T-helper 17 cell (primary cell): ENCODE data around the gene CRYBA2. TPM values are rescaled to one million over a fixed set of nuclear protein-coding genes. Genes with fewer than 3 reads are reported as not detected.

Experiments used
- ATAC-seq: fragments of 150-1000 bp; cut with Tn5 transposase; 2 replicates; pipeline ENCODE4 v1.10.0; 2021; ENCODE audit warnings: mild to moderate bottlenecking, moderate library complexity
- DNase-seq, 3 donors: peaks; one replicate each; pipeline versions ENCODE4 v3.0.0 to v3.0.0-alpha.2; 2020 to 2021
- H3K9me3 ChIP-seq: one replicate; pipeline ENCODE4 v1.7.0; 2013; ENCODE audit warnings: low read length, mild to moderate bottlenecking; ENCODE audit not compliant: control insufficient read depth, poor library complexity, severe bottlenecking
- H3K27ac Mint-ChIP-seq: one replicate; pipeline ENCODE4 v1.8.0; 2022; ENCODE audit warnings: mild to moderate bottlenecking, moderate library complexity, mixed read lengths
- H3K27me3 Mint-ChIP-seq: one replicate; pipeline ENCODE4 v1.8.0; 2022; ENCODE audit warnings: mixed read lengths
- H3K36me3 Mint-ChIP-seq: one replicate; pipeline ENCODE4 v1.8.0; 2022; ENCODE audit warnings: low read depth, mixed read lengths
- H3K4me1 Mint-ChIP-seq: one replicate; pipeline ENCODE4 v1.8.0; 2022; ENCODE audit warnings: mild to moderate bottlenecking, mixed read lengths
- H3K4me3 Mint-ChIP-seq: one replicate; pipeline ENCODE4 v1.8.0; 2022; ENCODE audit warnings: mild to moderate bottlenecking, moderate library complexity, mixed read lengths
- total RNA-seq, 4 donors: library from RNA in 2 of 4; stranded (reverse) in 2 of 4; gene quantifications; one replicate each; pipeline ENCODE4 v1.2.3 and lab custom pipeline; 2022 to 2026

CRYBA2 gene
- total RNA-seq, 2 donors from 2014 or later, result not detected

DNA sequence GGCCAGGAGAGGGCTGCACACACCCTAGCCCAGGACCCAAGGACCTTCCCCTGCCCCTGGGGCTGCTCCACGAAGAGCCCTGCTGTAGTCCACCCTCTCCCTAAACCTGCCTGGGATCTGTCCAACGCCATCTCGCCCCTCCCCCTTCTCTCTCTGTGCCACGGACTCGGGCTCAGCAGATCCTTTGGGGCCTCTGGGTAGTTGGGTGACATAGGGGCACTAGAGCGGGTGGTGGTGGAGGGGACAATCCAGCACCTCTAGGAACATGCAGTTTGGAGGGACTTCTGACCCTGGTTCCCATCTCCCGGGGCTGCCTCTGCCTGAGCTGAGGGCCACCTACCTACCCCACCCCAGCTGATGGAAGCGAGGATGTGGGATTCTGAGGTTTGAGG is 7.3 kb upstream of the CRYBA2 start:
- Mint-ChIP-seq H3K4me3 (peak overlapping the region; percentile 31), H3K36me3 (peaks cover 14% of the 10 kb centered on the region), H3K27ac (no peak overlapping the region), H3K4me1 (peaks cover 27% of the 10 kb centered on the region), H3K27me3 (peaks cover 77% of the 10 kb centered on the region)
- ATAC-seq (no peak), DNase-seq (no peak)
- H3K9me3 ChIP-seq, result no peaks in the 10 kb centered on the region

DNA sequence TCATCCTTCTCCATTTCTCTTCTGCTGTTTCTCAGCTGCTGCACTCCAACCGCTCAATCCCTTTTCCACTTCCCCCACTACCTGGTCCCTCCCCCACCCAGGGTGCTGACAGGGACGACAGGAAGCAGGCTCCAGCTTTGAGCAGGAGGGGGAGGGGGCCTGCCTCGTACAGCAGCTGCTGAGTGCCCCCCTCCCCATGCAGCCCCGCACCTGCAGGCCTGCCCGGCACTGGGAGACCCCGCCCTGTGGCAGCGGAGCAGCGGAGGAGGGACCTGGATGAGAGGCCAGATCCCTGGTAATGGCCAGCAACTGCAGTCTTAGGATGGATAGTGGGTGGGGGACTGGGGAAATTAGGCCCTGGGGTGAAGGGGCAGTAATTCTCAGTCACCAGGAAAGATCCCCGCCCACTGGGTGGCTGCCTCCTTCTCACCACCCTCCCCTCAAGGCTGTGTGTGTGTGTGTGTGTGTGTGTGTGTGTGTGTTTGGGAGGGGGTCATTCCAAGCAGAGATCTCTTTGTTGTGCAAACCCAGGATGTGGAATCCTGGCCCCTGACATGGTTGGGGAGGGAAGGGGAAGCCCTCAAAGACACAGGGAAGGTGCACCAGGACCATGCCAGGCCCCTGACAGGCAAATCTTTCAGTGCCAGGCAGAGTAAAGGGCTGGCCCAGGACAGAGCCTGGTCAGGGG is 6.8 kb upstream of the CRYBA2 start:
- Mint-ChIP-seq H3K4me1 (peaks cover 29% of the 10 kb centered on the region), H3K27ac (no peak overlapping the region), H3K27me3 (peaks cover 77% of the 10 kb centered on the region), H3K4me3 (peak overlapping the region; percentile 74), H3K36me3 (peaks cover 12% of the 10 kb centered on the region)
- no peaks in the 10 kb centered on the region for H3K9me3 ChIP-seq
- DNase-seq (no peak), ATAC-seq (no peak)

DNA sequence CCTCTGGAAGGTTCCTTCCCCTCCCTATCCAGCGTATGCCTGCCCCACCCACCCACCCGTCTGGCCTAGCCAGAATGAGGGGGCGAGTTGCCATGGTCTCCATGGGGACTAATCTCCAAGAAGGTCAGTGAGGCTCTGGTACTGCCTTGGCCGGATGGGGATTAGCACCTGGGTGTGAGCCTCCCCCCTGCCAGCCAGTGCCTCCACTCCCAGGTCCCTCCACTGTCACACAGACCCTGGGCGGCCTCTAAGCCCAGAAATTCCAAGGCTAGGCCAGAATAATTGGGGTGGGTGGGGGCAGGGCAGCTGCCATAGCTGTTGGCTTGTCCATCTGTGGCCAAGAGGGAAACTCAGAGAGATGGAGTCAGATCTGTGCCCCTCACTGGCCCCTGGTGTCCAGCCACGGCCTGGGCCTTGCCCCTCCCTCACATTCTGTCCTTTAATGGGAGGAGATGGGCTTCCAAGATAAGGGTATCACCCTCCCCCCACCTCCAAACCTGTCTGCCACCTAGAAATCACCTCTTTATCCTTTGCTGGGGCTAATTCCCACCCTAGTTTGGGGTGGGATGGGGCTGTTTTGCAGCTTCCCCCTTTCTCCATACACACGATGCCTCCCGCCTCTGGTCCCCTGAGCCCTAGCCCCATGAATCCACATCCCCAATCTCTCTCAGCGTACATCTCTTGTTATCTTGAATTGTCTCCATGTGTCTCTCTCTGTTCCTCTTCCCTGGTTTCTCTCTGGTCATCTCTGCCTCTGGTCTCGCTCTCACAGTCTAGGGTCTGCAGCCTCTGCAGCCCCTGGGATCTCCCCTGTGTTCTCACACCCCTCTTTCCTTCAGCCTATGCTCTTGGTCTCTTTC is 6.0 kb upstream of the CRYBA2 start:
- no peaks in the 10 kb centered on the region for H3K9me3 ChIP-seq
- H3K4me3 Mint-ChIP-seq, result peak overlapping the region; percentile 74
- peaks cover 77% of the 10 kb centered on the region for H3K27me3 Mint-ChIP-seq
- ATAC-seq, result no peak
- DNase-seq, result no peak
- H3K36me3 Mint-ChIP-seq, result peaks cover 9% of the 10 kb centered on the region
- H3K4me1 Mint-ChIP-seq, result peaks cover 29% of the 10 kb centered on the region
- no peak overlapping the region for H3K27ac Mint-ChIP-seq

DNA sequence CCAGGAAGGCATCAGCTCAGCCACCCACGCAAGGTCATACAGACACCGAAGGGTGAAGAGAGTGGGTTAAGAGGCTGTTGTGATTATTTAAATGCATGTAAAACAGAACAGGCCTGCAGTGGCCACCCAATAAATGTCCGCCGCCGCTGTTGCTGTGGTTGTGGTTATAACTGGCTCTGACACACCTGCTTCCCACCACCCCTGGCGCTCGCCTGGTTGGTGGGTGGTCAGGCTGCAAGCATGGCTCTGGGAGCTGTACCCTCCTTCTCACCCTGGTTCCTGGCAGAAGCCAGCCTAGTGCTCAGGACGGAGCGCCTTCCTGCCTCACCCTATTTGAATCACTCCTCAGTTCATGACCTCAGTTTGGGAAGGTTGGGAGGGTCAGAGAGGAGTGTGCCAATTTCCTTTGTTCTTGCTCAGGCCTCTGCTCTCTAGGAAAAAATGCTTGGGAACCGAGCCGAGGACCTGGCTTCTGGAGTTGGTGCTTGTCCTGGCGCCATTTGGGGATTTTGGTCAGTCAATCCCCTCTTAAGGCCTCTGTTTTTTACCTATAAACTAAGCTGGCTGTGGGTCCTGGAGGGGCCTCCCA is 5.3 kb upstream of the CRYBA2 start:
- H3K36me3 Mint-ChIP-seq, result peaks cover 5% of the 10 kb centered on the region
- peaks cover 29% of the 10 kb centered on the region for H3K4me1 Mint-ChIP-seq
- ATAC-seq (no peak), DNase-seq (no peak)
- no peak overlapping the region for H3K27ac Mint-ChIP-seq
- no peaks in the 10 kb centered on the region for H3K9me3 ChIP-seq
- H3K4me3 Mint-ChIP-seq, result no peak overlapping the region
- H3K27me3 Mint-ChIP-seq, result peaks cover 75% of the 10 kb centered on the region

DNA sequence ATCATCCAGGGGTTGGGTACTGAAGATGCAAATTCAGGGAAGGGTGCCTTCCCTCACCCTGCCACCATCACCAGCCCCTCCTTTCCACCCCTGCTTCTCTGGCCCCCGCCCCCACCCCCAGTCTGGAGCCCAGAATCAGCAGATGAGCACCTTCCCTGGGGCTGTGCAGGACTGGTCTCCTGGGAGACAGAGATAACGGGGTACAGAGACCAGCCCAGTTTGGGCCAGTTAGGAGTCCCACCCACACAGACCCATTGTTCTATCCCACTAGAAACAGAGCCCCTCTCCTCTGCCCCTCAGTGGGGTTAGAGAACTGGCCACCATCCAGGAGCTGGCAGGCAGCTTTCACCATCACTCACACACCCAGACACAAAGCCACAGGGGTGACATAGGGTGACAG is 4.5 kb upstream of the CRYBA2 start:
- Mint-ChIP-seq H3K36me3 (peaks cover 5% of the 10 kb centered on the region), H3K4me3 (no peak overlapping the region), H3K27ac (no peak overlapping the region), H3K27me3 (peaks cover 70% of the 10 kb centered on the region), H3K4me1 (peaks cover 24% of the 10 kb centered on the region)
- no peaks in the 10 kb centered on the region for H3K9me3 ChIP-seq
- ATAC-seq (no peak), DNase-seq (no peak)

DNA sequence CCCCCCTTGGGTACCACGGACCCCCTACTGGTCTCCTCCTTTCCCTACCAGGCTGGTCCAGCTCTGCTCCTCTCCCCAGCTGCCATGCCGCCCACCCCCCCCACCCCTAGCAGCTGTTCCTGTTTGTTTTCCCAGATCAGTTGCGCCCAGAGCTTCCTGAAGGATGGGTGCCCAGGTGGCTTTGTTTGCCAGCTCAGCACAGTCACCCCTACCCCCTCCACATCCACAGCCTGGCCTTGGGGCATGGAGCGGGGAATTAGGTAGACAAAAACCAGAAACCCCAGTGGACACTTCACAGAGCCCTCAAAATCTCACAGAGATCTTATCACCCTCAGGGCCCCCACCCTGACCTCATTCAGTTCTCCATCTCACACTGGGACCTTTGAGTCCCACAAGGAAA is 3.7 kb upstream of the CRYBA2 start:
- H3K36me3 Mint-ChIP-seq, result peaks cover 3% of the 10 kb centered on the region
- H3K9me3 ChIP-seq, result no peaks in the 10 kb centered on the region
- H3K27me3 Mint-ChIP-seq, result peaks cover 74% of the 10 kb centered on the region
- no peak for DNase-seq
- H3K4me3 Mint-ChIP-seq, result peak overlapping the region; percentile 41
- no peak overlapping the region for H3K27ac Mint-ChIP-seq
- peaks cover 18% of the 10 kb centered on the region for H3K4me1 Mint-ChIP-seq
- no peak for ATAC-seq

DNA sequence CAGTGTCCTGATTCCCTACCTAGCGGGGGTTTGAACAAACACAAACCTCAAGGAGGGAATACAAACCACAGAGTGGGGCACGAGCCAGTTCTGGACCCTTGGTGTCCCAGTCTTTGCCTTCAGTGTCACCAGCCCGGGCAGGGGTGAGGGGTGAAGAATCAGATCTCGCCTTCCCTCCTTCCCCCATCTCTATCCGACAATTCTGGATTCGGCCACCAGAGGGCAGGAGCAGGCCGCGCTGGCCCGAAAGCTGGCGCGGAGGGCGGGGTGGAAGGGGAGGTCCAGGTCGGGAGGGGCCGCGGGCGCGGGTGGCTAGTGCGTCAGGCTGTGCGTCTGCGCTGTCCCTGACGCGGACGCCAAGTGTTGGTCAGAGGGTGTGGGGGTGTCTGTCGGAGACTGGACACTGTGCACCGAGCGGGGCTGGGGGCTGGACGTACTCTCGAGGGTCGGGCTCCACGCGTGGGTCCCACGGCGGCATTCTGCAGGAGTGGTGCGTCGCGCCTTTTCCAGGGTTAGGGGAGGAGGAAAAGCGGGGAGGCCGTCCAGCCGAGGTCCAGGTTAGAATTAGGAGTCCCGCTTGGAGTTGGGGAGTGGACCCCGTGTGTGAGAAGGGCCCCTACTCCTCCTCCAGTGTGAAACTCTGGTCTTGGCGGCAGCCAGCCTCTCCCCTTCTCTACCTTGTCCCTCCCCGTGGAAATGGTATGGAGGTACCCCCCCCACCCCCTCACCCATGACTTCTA is 2.9 kb upstream of the CRYBA2 start:
- peaks cover 3% of the 10 kb centered on the region for H3K36me3 Mint-ChIP-seq
- H3K4me3 Mint-ChIP-seq, result peak overlapping the region; percentile 45
- peaks cover 18% of the 10 kb centered on the region for H3K4me1 Mint-ChIP-seq
- H3K9me3 ChIP-seq, result no peaks in the 10 kb centered on the region
- DNase-seq (peak; percentile 59 to 83 (median 64)), ATAC-seq (peak; percentile 84)
- no peak overlapping the region for H3K27ac Mint-ChIP-seq
- peaks cover 82% of the 10 kb centered on the region for H3K27me3 Mint-ChIP-seq

DNA sequence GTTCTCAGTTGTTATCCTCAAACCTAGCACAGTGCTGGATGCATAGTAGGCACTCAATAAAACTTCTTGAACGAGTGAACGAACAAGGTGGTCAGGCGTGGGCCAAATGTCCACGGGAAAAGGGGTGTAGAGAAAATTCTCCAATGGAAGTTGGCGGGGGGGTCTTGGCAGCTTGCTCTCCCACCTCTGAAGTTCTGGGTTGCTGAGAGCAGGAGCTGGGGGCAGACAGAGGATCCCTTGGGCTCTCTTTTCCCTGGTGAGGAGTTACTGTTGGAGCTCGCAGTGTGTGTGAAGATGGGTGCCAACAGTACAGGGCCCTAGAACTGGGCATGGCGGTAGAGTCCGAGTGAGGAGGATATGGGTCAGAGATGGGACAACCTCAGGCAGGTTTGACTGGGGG is 2.3 kb upstream of the CRYBA2 start:
- Mint-ChIP-seq H3K27me3 (peaks cover 83% of the 10 kb centered on the region), H3K36me3 (peaks cover 3% of the 10 kb centered on the region), H3K27ac (no peak overlapping the region), H3K4me1 (peaks cover 18% of the 10 kb centered on the region), H3K4me3 (no peak overlapping the region)
- no peak for ATAC-seq
- H3K9me3 ChIP-seq, result no peaks in the 10 kb centered on the region
- no peak for DNase-seq

DNA sequence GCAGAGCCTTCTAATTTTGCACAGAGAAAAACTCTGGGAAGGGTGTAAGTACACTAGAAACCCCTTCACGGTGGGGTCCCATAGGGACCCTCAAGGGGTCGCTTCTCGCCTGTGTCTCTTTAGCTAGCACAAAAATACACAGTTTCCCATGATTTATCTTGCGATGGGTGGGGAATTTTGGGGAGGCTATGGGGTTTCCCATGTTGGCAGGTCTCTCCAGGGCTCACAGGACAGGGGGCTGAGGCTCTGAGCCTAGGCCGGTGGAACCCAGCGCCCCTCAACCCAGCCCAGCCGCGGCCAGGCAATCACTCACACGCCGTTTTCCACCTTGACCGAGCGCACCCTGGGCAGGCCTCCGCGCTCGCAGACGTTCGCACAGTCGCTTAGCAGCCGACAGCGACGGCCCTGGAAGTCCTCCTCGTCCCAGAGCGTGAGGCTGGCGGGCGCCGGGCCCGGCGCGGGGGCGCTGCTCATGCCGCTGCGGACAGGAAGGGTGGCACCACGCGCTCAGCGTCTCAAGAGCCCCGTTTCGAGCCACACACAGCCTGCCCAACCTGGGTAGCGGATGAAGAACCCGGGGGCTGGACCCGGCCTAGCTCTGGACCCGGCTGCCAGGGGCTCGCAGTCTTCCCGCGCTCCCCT is 398 bp downstream of the CRYBA2 start:
- Mint-ChIP-seq H3K4me1 (peaks cover 12% of the 10 kb centered on the region), H3K4me3 (peak overlapping the region; percentile 41), H3K27me3 (peaks cover 87% of the 10 kb centered on the region)

DNA sequence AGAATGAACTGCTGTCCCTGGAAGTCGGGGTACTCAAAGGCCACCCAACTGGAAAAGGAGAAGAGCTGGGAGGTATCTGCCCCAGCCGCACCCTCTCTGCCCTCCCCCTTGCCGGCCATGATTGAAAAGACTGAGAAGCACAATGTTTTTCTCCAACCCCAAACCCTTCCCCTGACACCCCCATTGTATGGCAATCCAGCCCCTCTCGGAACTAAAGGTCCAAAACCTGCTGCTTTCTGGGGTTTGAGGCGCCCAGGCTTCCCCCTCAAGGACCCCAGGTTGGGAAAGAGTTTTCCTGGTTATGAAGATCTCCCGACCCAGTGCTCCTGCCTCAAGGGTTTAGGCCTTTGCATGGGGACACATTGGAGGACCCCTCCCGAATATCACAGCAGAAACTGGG is 1.0 kb downstream of the CRYBA2 start:
- DNase-seq, result no peak
- H3K9me3 ChIP-seq, result no peaks in the 10 kb centered on the region
- Mint-ChIP-seq H3K4me1 (peaks cover 11% of the 10 kb centered on the region), H3K27ac (no peak overlapping the region), H3K27me3 (peaks cover 87% of the 10 kb centered on the region), H3K4me3 (no peak overlapping the region), H3K36me3 (peaks cover 8% of the 10 kb centered on the region)
- no peak for ATAC-seq

More for the DNA sequence above, 398 bp downstream of the CRYBA2 start:
- no peaks in the 10 kb centered on the region for H3K9me3 ChIP-seq
- Mint-ChIP-seq H3K36me3 (peaks cover 7% of the 10 kb centered on the region), H3K27ac (no peak overlapping the region)
- DNase-seq, result no peak
- peak; percentile 2 for ATAC-seq

DNA sequence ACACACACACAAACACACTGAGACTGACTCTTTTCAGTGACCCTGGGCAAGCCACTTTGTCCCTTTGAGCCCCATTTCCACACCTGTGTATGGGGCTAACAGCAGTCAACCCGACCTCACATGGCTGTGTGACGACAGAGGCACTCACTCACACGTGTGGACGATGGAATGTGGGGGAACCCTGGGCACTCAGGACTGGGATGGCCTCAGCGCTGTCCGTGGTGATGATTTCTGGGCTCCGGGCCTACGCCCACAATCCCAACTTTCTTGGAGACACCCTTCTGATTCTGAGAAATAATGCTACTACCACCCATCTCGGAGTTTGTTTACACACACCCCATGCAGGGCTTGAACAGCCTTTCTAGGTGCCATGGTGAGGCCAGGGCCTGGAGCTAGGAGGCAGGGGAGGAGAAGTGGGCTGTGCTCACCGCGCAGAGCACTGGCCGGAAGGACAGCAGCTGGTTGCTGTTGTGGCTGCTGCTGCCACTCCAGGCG is 1.5 kb downstream of the CRYBA2 start:
- H3K27ac Mint-ChIP-seq, result no peak overlapping the region
- no peak overlapping the region for H3K4me3 Mint-ChIP-seq
- ATAC-seq (no peak), DNase-seq (no peak)
- H3K9me3 ChIP-seq, result no peaks in the 10 kb centered on the region
- peaks cover 10% of the 10 kb centered on the region for H3K4me1 Mint-ChIP-seq
- H3K27me3 Mint-ChIP-seq, result peaks cover 88% of the 10 kb centered on the region
- H3K36me3 Mint-ChIP-seq, result peaks cover 5% of the 10 kb centered on the region

DNA sequence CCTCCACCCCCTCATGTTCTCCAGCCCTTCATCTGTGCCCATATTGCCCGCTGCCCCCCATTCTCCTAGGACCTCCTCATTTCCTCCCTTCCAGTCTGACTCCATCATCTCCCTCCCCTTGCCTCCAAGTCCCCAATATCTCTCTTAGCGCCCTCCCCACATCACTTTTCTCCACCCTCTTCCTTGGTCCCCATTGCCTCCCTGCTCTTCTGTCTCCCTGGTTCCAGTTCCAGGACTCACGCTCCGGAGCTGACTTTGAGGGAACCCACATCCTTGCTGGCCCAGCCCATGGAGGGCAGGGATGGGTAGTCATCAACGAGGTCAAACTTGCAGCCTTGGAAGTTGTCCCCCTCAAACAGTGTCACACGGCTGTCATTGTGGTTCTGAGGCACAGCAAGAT is 2.6 kb downstream of the CRYBA2 start:
- H3K27ac Mint-ChIP-seq, result no peak overlapping the region
- no peak for DNase-seq
- no peak overlapping the region for H3K4me3 Mint-ChIP-seq
- peaks cover 5% of the 10 kb centered on the region for H3K36me3 Mint-ChIP-seq
- no peak for ATAC-seq
- H3K9me3 ChIP-seq, result no peaks in the 10 kb centered on the region
- H3K4me1 Mint-ChIP-seq, result peaks cover 9% of the 10 kb centered on the region
- H3K27me3 Mint-ChIP-seq, result peaks cover 91% of the 10 kb centered on the region
